ENCODE measurements around the gene ZNF579. TPM values are rescaled to one million over a fixed set of nuclear protein-coding genes. Genes with fewer than 3 reads are reported as not detected.
A peak's percentile ranks its signal among the peaks of the same experiment; 100 is the strongest.

The ZNF579 gene
- total RNA-seq, 2 experiments from 2014 or later, result 10.1 to 10.4 TPM

- Mint-ChIP-seq H3K27me3 (no peaks in the 10 kb centered on the region), H3K27ac (no peak overlapping the region), H3K9me3 (no peaks in the 10 kb centered on the region), H3K36me3 (peaks cover 18% of the 10 kb centered on the region), H3K4me3 (no peak overlapping the region), H3K4me1 (peaks cover 22% of the 10 kb centered on the region)
- POLR2A ChIA-PET, result interaction anchor here (0.7 to 1.0 kb wide), 3 partner anchors 13 to 357 kb away, joined by 3 to 4 read pairs (median 3); partner anchors contain the start of gene ZNF865
- DNase-seq (no peak), ATAC-seq (ENCODE audit: low read depth) (no peak)
Observed at GRCh38 chr19:55618426-55618825, 37.8 kb upstream of the ZNF579 start.

DNA sequence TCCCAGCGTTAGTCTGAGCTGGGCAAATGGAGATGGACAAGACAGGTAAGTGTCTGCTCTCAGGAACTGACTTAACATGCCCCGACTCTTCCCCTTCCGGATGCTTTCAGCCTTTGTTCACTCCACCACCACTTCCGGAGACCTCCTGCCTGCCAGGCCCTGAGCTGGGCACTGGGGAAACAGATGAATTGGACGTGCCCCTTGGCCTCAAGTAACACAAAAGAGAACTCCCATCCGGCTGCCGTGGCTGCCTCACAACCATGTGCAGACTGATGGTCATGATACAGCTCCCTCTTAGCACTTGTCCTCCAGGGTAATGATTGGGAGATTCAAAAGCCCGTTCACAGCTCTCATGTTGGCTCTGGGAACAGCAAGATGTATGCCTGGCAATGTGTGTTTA lies 36.8 kb upstream of the ZNF579 start:
- H3K27ac Mint-ChIP-seq, result no peak overlapping the region
- no peak for ATAC-seq (ENCODE audit: low read depth)
- no peak overlapping the region for H3K4me3 Mint-ChIP-seq
- peaks cover 22% of the 10 kb centered on the region for H3K36me3 Mint-ChIP-seq
- no peaks in the 10 kb centered on the region for H3K27me3 Mint-ChIP-seq
- peaks cover 19% of the 10 kb centered on the region for H3K4me1 Mint-ChIP-seq
- no peak for DNase-seq
- H3K9me3 Mint-ChIP-seq, result no peaks in the 10 kb centered on the region
- POLR2A ChIA-PET, result interaction anchor here (1.0 kb wide), 1 partner anchor 12 kb away, joined by 4 read pairs; the partner anchor contains the start of gene ZNF865

DNA sequence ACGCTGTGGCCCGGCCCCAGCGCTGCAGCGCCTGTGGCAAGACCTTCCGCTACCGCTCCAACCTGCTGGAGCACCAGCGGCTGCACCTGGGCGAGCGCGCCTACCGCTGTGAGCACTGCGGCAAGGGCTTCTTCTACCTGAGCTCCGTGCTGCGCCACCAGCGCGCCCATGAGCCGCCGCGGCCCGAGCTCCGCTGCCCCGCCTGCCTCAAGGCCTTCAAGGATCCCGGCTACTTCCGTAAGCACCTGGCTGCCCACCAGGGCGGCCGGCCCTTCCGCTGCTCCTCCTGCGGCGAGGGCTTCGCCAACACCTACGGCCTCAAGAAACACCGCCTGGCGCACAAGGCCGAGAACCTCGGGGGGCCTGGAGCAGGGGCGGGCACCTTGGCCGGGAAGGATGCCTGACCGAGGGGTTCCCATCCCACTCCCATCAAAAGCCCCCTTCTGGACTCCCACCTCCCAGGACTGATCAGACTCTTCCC lies 35.8 kb upstream of the ZNF579 start:
- POLR2A ChIA-PET, result no interaction called here
- Mint-ChIP-seq H3K4me3 (no peak overlapping the region), H3K27ac (no peak overlapping the region)

DNA sequence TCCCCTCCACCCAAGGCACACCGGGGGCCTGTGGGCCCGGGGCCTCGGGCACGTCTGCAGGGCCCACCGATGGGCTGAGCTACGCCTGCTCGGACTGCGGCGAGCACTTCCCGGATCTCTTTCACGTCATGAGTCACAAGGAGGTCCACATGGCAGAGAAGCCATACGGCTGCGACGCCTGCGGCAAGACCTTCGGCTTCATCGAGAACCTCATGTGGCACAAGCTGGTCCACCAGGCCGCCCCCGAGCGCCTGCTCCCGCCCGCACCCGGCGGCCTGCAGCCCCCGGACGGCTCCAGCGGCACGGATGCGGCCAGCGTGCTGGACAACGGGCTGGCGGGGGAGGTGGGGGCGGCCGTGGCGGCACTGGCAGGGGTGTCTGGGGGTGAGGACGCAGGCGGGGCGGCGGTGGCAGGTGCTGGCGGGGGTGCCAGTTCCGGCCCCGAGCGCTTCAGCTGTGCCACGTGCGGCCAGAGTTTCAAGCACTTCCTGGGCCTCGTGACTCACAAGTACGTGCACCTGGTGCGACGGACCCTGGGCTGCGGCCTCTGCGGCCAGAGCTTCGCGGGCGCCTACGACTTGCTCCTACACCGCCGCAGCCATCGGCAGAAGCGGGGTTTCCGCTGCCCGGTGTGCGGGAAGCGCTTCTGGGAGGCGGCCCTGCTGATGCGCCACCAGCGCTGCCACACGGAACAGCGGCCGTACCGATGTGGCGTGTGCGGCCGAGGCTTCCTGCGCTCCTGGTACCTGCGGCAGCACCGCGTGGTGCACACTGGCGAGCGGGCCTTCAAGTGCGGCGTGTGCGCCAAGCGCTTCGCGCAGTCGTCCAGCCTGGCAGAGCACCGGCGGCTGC lies 35.1 kb upstream of the ZNF579 start:
- Mint-ChIP-seq H3K9me3 (no peaks in the 10 kb centered on the region), H3K27me3 (no peaks in the 10 kb centered on the region), H3K4me1 (peaks cover 15% of the 10 kb centered on the region), H3K4me3 (no peak overlapping the region), H3K36me3 (peaks cover 22% of the 10 kb centered on the region), H3K27ac (no peak overlapping the region)
- POLR2A ChIA-PET, result no interaction called here
- ATAC-seq (ENCODE audit: low read depth) (no peak), DNase-seq (no peak)

More for the DNA sequence above, 35.8 kb upstream of the ZNF579 start:
- H3K27me3 Mint-ChIP-seq, result no peaks in the 10 kb centered on the region
- H3K9me3 Mint-ChIP-seq, result no peaks in the 10 kb centered on the region
- ATAC-seq (ENCODE audit: low read depth) (no peak), DNase-seq (no peak)
- H3K4me1 Mint-ChIP-seq, result peaks cover 19% of the 10 kb centered on the region
- H3K36me3 Mint-ChIP-seq, result peaks cover 22% of the 10 kb centered on the region

DNA sequence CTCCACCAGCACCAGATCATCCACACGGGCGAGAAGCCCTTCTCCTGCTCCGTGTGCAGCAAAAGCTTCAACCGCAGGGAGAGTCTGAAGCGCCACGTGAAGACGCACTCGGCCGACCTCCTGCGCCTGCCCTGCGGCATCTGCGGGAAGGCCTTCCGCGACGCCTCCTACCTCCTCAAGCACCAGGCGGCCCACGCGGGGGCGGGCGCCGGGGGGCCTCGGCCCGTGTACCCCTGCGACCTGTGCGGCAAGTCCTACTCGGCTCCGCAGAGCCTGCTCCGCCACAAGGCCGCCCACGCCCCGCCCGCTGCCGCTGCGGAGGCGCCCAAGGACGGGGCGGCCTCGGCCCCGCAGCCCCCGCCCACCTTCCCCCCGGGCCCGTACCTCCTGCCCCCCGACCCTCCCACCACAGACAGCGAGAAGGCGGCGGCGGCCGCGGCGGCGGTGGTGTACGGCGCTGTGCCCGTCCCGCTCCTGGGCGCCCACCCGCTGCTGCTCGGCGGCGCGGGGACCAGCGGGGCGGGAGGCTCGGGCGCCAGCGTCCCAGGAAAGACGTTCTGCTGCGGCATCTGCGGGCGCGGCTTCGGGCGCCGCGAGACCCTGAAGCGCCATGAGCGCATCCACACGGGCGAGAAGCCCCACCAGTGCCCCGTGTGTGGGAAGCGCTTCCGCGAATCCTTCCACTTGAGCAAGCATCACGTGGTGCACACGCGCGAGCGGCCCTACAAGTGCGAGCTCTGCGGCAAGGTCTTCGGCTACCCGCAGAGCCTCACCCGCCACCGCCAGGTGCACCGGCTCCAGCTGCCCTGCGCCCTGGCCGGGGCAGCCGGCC lies 34.3 kb upstream of the ZNF579 start:
- H3K4me1 Mint-ChIP-seq, result peaks cover 7% of the 10 kb centered on the region
- POLR2A ChIA-PET, result no interaction called here
- ATAC-seq (ENCODE audit: low read depth), result no peak

GRCh38 chr19:55613930-55614710 lies 33.5 kb upstream of the ZNF579 start:
- no peaks in the 10 kb centered on the region for H3K9me3 Mint-ChIP-seq
- POLR2A ChIA-PET, result interaction anchor here (1.1 kb wide), 1 partner anchor 15 kb away, joined by 3 read pairs; no protein-coding TSS in a partner anchor

More for the DNA sequence above, 34.3 kb upstream of the ZNF579 start:
- no peak overlapping the region for H3K27ac Mint-ChIP-seq
- H3K4me3 Mint-ChIP-seq, result no peak overlapping the region
- DNase-seq, result no peak
- H3K9me3 Mint-ChIP-seq, result no peaks in the 10 kb centered on the region
- H3K27me3 Mint-ChIP-seq, result no peaks in the 10 kb centered on the region
- peaks cover 26% of the 10 kb centered on the region for H3K36me3 Mint-ChIP-seq

DNA sequence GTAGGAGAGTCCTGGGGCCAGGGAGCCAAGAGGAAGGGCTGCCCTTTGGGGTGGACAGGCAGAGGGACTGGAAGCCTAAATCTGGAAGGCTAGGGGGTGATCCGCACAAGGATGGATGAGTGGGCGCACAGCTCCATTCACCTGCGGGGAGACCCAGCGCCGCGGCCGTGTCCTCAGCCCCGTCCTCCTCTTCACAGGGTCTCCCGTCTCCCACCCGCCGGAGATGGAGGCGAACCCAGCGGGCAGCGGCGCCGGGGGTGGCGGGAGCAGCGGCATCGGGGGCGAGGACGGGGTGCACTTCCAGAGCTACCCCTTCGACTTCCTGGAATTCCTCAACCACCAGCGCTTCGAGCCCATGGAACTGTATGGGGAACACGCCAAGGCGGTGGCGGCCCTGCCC lies 32.7 kb upstream of the ZNF579 start:
- no peak overlapping the region for H3K4me3 Mint-ChIP-seq
- peaks cover 7% of the 10 kb centered on the region for H3K4me1 Mint-ChIP-seq
- H3K27ac Mint-ChIP-seq, result no peak overlapping the region
- POLR2A ChIA-PET, result interaction anchor here (1.1 kb wide), 1 partner anchor 15 kb away, joined by 3 read pairs; no protein-coding TSS in a partner anchor
- DNase-seq, result no peak
- no peaks in the 10 kb centered on the region for H3K9me3 Mint-ChIP-seq
- ATAC-seq (ENCODE audit: low read depth), result no peak
- H3K27me3 Mint-ChIP-seq, result no peaks in the 10 kb centered on the region
- H3K36me3 Mint-ChIP-seq, result peaks cover 32% of the 10 kb centered on the region

More at GRCh38 chr19:55613930-55614710, 33.5 kb upstream of the ZNF579 start:
- DNase-seq (no peak), ATAC-seq (ENCODE audit: low read depth) (no peak)
- peaks cover 7% of the 10 kb centered on the region for H3K4me1 Mint-ChIP-seq
- H3K36me3 Mint-ChIP-seq, result peaks cover 29% of the 10 kb centered on the region
- no peak overlapping the region for H3K4me3 Mint-ChIP-seq
- H3K27ac Mint-ChIP-seq, result no peak overlapping the region
- H3K27me3 Mint-ChIP-seq, result no peaks in the 10 kb centered on the region

DNA sequence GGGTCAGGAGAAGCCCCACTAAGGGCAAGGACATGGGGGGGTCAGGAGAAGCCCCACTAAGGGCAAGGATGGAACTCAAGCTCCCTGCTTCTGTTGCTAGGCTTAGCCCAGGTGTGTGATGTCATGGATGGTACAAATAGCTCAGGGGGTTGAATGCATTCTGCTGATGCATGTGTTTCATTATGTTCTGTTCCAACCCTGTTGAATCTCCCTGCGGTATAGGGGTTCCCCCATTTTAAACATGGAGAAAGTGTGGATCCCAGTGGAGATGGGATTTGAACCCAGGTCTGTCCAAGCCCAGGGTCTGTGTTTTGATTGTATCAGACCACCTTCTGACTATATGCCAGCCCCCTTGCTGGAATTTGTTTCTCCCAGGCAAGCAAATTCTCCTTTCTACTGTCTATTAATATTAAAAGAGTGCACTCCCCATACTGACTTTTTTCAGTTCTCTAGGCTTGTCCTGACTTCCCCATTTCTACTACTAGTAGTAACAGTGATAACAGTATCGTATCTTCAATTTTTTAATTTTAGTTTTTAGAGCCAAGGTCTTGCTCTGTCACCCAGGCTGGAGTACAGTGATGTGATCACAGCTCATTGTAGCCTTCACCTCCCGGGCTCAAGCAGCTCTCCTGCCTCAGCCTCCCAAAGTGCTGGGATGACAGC lies 31.5 kb upstream of the ZNF579 start:
- Mint-ChIP-seq H3K9me3 (no peaks in the 10 kb centered on the region), H3K4me3 (no peak overlapping the region), H3K27me3 (no peaks in the 10 kb centered on the region), H3K36me3 (peaks cover 29% of the 10 kb centered on the region), H3K27ac (no peak overlapping the region), H3K4me1 (peaks cover 16% of the 10 kb centered on the region)
- POLR2A ChIA-PET, result interaction anchor here (1.4 kb wide), 1 partner anchor 13 kb away, joined by 5 read pairs; the partner anchor contains the start of gene ZNF784
- no peak for ATAC-seq (ENCODE audit: low read depth)
- no peak for DNase-seq

GRCh38 chr19:55611300-55611982 lies 30.8 kb upstream of the ZNF579 start:
- Mint-ChIP-seq H3K36me3 (peaks cover 28% of the 10 kb centered on the region), H3K4me1 (peaks cover 23% of the 10 kb centered on the region), H3K9me3 (no peaks in the 10 kb centered on the region), H3K4me3 (no peak overlapping the region), H3K27me3 (no peaks in the 10 kb centered on the region), H3K27ac (no peak overlapping the region)
- no peak for ATAC-seq (ENCODE audit: low read depth)
- DNase-seq, result no peak
- POLR2A ChIA-PET, result interaction anchor here (1.4 kb wide), 1 partner anchor 13 kb away, joined by 5 read pairs; the partner anchor contains the start of gene ZNF784

DNA sequence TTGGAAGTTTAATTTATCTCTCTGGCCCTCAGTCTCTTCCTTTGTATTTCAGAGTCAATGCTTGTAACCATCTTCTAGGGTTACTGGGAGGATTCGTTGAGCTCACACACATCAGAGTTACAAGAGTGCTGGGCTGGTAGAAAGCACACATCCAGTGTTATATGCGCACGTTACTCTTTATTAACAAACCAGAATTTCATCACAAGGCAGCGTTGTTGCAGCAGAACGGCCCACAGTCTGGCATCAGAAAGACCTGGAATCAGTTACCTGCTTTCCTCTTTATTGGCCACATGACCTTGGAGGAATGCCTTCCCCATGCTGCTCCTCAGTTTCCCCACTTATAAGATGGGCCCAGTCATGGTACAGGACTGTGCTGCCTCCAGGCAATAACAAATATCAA lies 28.7 kb upstream of the ZNF579 start:
- H3K9me3 Mint-ChIP-seq, result no peaks in the 10 kb centered on the region
- H3K4me3 Mint-ChIP-seq, result no peak overlapping the region
- POLR2A ChIA-PET, result interaction anchor here (1.5 kb wide), 1 partner anchor 11 kb away, joined by 5 read pairs; no protein-coding TSS in a partner anchor
- peaks cover 27% of the 10 kb centered on the region for H3K36me3 Mint-ChIP-seq
- no peak for ATAC-seq (ENCODE audit: low read depth)
- H3K27me3 Mint-ChIP-seq, result no peaks in the 10 kb centered on the region
- no peak overlapping the region for H3K27ac Mint-ChIP-seq
- no peak for DNase-seq
- peaks cover 33% of the 10 kb centered on the region for H3K4me1 Mint-ChIP-seq

DNA sequence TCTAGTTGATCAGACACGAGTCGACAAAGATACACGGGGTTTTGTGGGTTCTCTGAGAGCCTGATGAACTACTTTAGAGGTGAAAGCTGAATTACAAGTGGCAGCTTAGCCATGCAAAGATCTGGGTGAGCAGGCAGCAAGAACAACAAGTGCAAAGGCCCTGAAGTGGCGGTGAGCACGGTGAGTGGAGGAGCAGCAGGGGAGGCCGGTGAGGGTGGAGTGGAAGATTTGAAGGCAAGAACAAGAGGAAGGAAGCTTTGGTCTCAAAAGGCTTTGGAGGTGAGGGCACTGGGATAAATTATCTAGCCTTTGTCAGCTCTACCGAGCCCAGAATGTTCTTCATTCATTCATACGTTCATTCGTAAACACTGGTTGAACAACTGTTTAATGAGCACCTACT lies 26.2 kb upstream of the ZNF579 start:
- Mint-ChIP-seq H3K36me3 (peaks cover 25% of the 10 kb centered on the region), H3K9me3 (no peaks in the 10 kb centered on the region), H3K27ac (peak overlapping the region; percentile 92), H3K4me3 (peak overlapping the region; percentile 96), H3K27me3 (no peaks in the 10 kb centered on the region), H3K4me1 (peaks cover 39% of the 10 kb centered on the region)
- POLR2A ChIA-PET, result interaction anchor here (1.1 to 2.8 kb wide), 6 partner anchors 14 to 305 kb away, joined by 3 to 29 read pairs (median 4); partner anchors contain the start of genes ZNF628 and ZNF784
- DNase-seq, result no peak
- ATAC-seq (ENCODE audit: low read depth), result no peak

GRCh38 chr19:55606471-55606787 lies 25.8 kb upstream of the ZNF579 start:
- POLR2A ChIA-PET, result interaction anchor here (0.8 to 2.8 kb wide), 12 partner anchors 12 to 305 kb away, joined by 3 to 29 read pairs (median 4); partner anchors contain the start of genes ZNF628 and ZNF784
- H3K36me3 Mint-ChIP-seq, result peaks cover 25% of the 10 kb centered on the region

More at GRCh38 chr19:55606471-55606787, 25.8 kb upstream of the ZNF579 start:
- H3K4me1 Mint-ChIP-seq, result peaks cover 42% of the 10 kb centered on the region
- H3K4me3 Mint-ChIP-seq, result peak overlapping the region; percentile 96
- H3K27ac Mint-ChIP-seq, result peak overlapping the region; percentile 92
- no peak for DNase-seq
- ATAC-seq (ENCODE audit: low read depth), result no peak
- no peaks in the 10 kb centered on the region for H3K9me3 Mint-ChIP-seq
- H3K27me3 Mint-ChIP-seq, result no peaks in the 10 kb centered on the region
